Natural killer cell (primary cell): ENCODE measurements around the gene EBF4. TPM values are rescaled to one million over a fixed set of nuclear protein-coding genes. Genes with fewer than 3 reads are reported as not detected.

Source experiments
- ATAC-seq, 3 donors: fragments of 150-1000 bp in 2 of 3; fragments of 200-7000 bp in 1 of 3; cut with Tn5 transposase; 1 replicate in 1 of 3; 2 replicates in 2 of 3; pipeline ENCODE4 v1.10.0; 2021; ENCODE audit warnings: mild to moderate bottlenecking in 2 of 3, moderate library complexity in 2 of 3
- DNase-seq, 2 donors: peaks; one replicate each; pipeline versions ENCODE4 v3.0.0 to v3.0.0-alpha.2; 2013 to 2021; ENCODE audit warnings: mixed read lengths in 1 of 2
- H3K27ac ChIP-seq: one replicate; pipeline ENCODE4 v1.5.1; 2013; ENCODE audit warnings: mild to moderate bottlenecking, low read length
- H3K27me3 ChIP-seq: one replicate; pipeline ENCODE4 v1.6.1; 2013; ENCODE audit warnings: low read length; ENCODE audit not compliant: control insufficient read depth, insufficient read depth
- H3K36me3 ChIP-seq: one replicate; pipeline ENCODE4 v1.6.1; 2013; ENCODE audit warnings: low read length; ENCODE audit not compliant: control insufficient read depth, insufficient read depth
- H3K4me1 ChIP-seq: one replicate; pipeline ENCODE4 v1.6.1; 2013; ENCODE audit warnings: low read length; ENCODE audit not compliant: control insufficient read depth, insufficient read depth
- H3K4me3 ChIP-seq: one replicate; pipeline ENCODE4 v1.5.1; 2013; ENCODE audit warnings: low read length
- H3K9me3 ChIP-seq: one replicate; pipeline ENCODE4 v1.6.1; 2013; ENCODE audit warnings: low read length; ENCODE audit not compliant: control insufficient read depth, insufficient read depth
- H3K27ac Mint-ChIP-seq, 2 donors: one replicate each; pipeline ENCODE4 v1.8.0; 2022; ENCODE audit warnings: mild to moderate bottlenecking in 2 of 2, mixed read lengths in 2 of 2, moderate library complexity in 1 of 2
- H3K27me3 Mint-ChIP-seq, 2 donors: one replicate each; pipeline ENCODE4 v1.8.0; 2022; ENCODE audit warnings: low read depth in 2 of 2, mixed read lengths in 2 of 2
- H3K36me3 Mint-ChIP-seq: one replicate; pipeline ENCODE4 v1.8.0; 2022; ENCODE audit warnings: mixed read lengths
- H3K4me1 Mint-ChIP-seq, 2 donors: one replicate each; pipeline ENCODE4 v1.8.0; 2022; ENCODE audit warnings: mixed read lengths in 2 of 2
- H3K4me3 Mint-ChIP-seq: one replicate; pipeline ENCODE4 v1.8.0; 2022; ENCODE audit warnings: mild to moderate bottlenecking, moderate library complexity, mixed read lengths
- H3K9me3 Mint-ChIP-seq, 2 donors: one replicate each; pipeline ENCODE4 v1.8.0; 2022; ENCODE audit warnings: mixed read lengths in 2 of 2
- WGBS: methylation state at CpG from one replicate; pipeline ENCODE4 v1.1.7; 2013; ENCODE audit warnings: missing lambda C conversion rate; ENCODE audit not compliant: insufficient coverage; 5-methylcytosine and 5-hydroxymethylcytosine counted together
- intact Hi-C: fragments of 100-400 bp; cut with micrococcal nuclease; formaldehyde crosslinking; loops from one replicate; pipeline ENCODE4 v1.14.2; 2022
- total RNA-seq, 4 donors: library from RNA; stranded (reverse); fragments of 120-200 nt in 1 of 4; gene quantifications; one replicate each; pipeline versions ENCODE4 v1.2.3 to v1.2.4, GENCODE V29; 2013 to 2022
- TF ChIP-seq, protein P1 (sequence below): fragments of 200-600 bp; IDR thresholded peaks from one replicate; pipeline ENCODE4 v1.8.0; 2022; ENCODE audit warnings: antibody characterized with exemption

EBF4 gene
- total RNA-seq, 3 donors from 2014 or later (not counting 1 experiment from before 2014, with no cell fraction given), result 17.1 to 21.7 (median 20.4) TPM

GRCh38 chr20:2652724-2653555 lies 39.6 kb upstream of the EBF4 start:
- H3K27me3 ChIP-seq, result no peaks in the 10 kb centered on the region
- Mint-ChIP-seq H3K27ac (peak overlapping the region; percentile 69 to 79), H3K36me3 (peaks cover 11% of the 10 kb centered on the region), H3K9me3 (no peaks in the 10 kb centered on the region), H3K4me1 (peaks cover 16 to 33% of the 10 kb centered on the region in 2 donors), H3K4me3 (peak overlapping the region; percentile 95), H3K27me3 (no peaks in the 10 kb centered on the region)
- peak overlapping the region; percentile 23 for H3K27ac ChIP-seq
- under 1% methylated on average over 56 of the region's 56 CpGs for WGBS
- peak in 1 of 2 donors; percentile 48 for DNase-seq
- peaks cover 41% of the 10 kb centered on the region for H3K36me3 ChIP-seq
- no peaks in the 10 kb centered on the region for H3K9me3 ChIP-seq
- peak; percentile 37 to 61 (median 53) for ATAC-seq
- TF ChIP-seq, protein P1, sequence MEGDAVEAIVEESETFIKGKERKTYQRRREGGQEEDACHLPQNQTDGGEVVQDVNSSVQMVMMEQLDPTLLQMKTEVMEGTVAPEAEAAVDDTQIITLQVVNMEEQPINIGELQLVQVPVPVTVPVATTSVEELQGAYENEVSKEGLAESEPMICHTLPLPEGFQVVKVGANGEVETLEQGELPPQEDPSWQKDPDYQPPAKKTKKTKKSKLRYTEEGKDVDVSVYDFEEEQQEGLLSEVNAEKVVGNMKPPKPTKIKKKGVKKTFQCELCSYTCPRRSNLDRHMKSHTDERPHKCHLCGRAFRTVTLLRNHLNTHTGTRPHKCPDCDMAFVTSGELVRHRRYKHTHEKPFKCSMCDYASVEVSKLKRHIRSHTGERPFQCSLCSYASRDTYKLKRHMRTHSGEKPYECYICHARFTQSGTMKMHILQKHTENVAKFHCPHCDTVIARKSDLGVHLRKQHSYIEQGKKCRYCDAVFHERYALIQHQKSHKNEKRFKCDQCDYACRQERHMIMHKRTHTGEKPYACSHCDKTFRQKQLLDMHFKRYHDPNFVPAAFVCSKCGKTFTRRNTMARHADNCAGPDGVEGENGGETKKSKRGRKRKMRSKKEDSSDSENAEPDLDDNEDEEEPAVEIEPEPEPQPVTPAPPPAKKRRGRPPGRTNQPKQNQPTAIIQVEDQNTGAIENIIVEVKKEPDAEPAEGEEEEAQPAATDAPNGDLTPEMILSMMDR, result no peak
- peaks cover 24% of the 10 kb centered on the region for H3K4me1 ChIP-seq
- intact Hi-C loops, result loop anchor here (1.0 kb wide), 1 partner anchor 11 kb away; the partner anchor contains the start of gene IDH3B
- H3K4me3 ChIP-seq, result peak overlapping the region; percentile 77

GRCh38 chr20:2653556-2654383 lies 38.8 kb upstream of the EBF4 start:
- Histone ChIP-seq H3K27ac (no peak overlapping the region), H3K27me3 (no peaks in the 10 kb centered on the region), H3K36me3 (peaks cover 49% of the 10 kb centered on the region), H3K4me3 (peak overlapping the region; percentile 77), H3K9me3 (no peaks in the 10 kb centered on the region), H3K4me1 (peaks cover 24% of the 10 kb centered on the region)
- Mint-ChIP-seq H3K9me3 (no peaks in the 10 kb centered on the region), H3K4me1 (peaks cover 20 to 33% of the 10 kb centered on the region in 2 donors), H3K4me3 (peak overlapping the region; percentile 95), H3K27me3 (no peaks in the 10 kb centered on the region), H3K36me3 (peaks cover 14% of the 10 kb centered on the region), H3K27ac (peak overlapping the region in 1 of 2 donors; percentile 79)
- WGBS, result 45% methylated on average over 24 of the region's 24 CpGs
- intact Hi-C loops, result no loop called here
- DNase-seq, result no peak
- TF ChIP-seq, protein P1, result no peak
- ATAC-seq, result no peak

- ATAC-seq, result no peak
- peaks cover 24% of the 10 kb centered on the region for H3K4me1 ChIP-seq
- H3K27ac Mint-ChIP-seq, result peak overlapping the region; percentile 23 to 50
Measured at GRCh38 chr20:2654384-2654822, 38.2 kb upstream of the EBF4 start.

More at GRCh38 chr20:2654384-2654822, 38.2 kb upstream of the EBF4 start:
- H3K4me1 Mint-ChIP-seq, result peaks cover 24 to 33% of the 10 kb centered on the region in 2 donors
- intact Hi-C loops, result no loop called here
- H3K9me3 ChIP-seq, result no peaks in the 10 kb centered on the region
- peaks cover 55% of the 10 kb centered on the region for H3K36me3 ChIP-seq
- no peaks in the 10 kb centered on the region for H3K27me3 Mint-ChIP-seq
- 81% methylated on average over 9 of the region's 9 CpGs for WGBS
- H3K27me3 ChIP-seq, result no peaks in the 10 kb centered on the region
- H3K36me3 Mint-ChIP-seq, result peaks cover 20% of the 10 kb centered on the region
- peak overlapping the region; percentile 95 for H3K4me3 Mint-ChIP-seq
- no peak overlapping the region for H3K4me3 ChIP-seq
- H3K27ac ChIP-seq, result no peak overlapping the region
- no peaks in the 10 kb centered on the region for H3K9me3 Mint-ChIP-seq
- TF ChIP-seq, protein P1, result no peak
- DNase-seq, result no peak
